ENCODE results near the gene LIPA. TPM values are rescaled to one million over a fixed set of nuclear protein-coding genes. Genes with fewer than 3 reads are reported as not detected.

Gene LIPA
- total and polyA plus RNA-seq, 4 donors = 35.3 to 176 (median 75.9) TPM

DNA sequence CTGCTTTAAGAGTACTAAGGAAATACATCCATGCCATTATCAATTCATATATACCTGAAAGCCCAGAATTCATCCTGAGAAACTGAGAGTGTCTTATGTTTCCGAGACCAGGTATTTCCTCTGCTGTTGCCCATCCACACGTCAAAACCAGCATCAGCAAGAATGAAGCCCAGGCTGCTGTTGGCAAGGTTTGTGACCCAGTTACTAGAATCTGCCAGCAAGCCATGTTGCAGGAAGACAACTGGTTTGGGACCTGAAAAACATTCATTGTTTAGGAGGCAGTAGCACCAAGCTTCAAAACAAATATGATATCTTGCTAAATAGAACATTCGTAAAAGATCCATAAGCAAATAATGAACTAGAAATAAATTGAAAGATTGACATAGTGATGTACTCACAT, 23.4 kb downstream of the LIPA start:
- H3K4me1 ChIP-seq (ENCODE audit: control insufficient read depth in 4 of 4, insufficient read depth in 4 of 4, low read length in 3 of 4) = no peaks in the 10 kb centered on the region
- H3K27me3 ChIP-seq (ENCODE audit: control insufficient read depth in 4 of 4, insufficient read depth in 4 of 4, low read length in 3 of 4) = no peaks in the 10 kb centered on the region
- no peak for DNase-seq (ENCODE audit: low spot score)
- no peak overlapping the region for H3K4me3 ChIP-seq (ENCODE audit: low read depth in 1 of 3, low read length in 3 of 3)
- WGBS = 96% methylated on average over 3 of the region's 3 CpGs
- H3K36me3 ChIP-seq (ENCODE audit: control insufficient read depth in 4 of 4, insufficient read depth in 3 of 4, low read depth in 1 of 4, low read length in 3 of 4) = peaks cover 0 to 26% (median 9%) of the 10 kb centered on the region in 4 donors
- TF ChIP-seq TAF1 (conservative IDR thresholded peaks at IDR 0.05) (no peak), FOXA1 (IDR thresholded peaks at IDR 0.05) (no peak), FOXA2 (IDR thresholded peaks at IDR 0.05) (no peak), RAD21 (IDR thresholded peaks at IDR 0.05) (no peak), JUND (IDR thresholded peaks at IDR 0.05) (no peak), EGR1 (IDR thresholded peaks at IDR 0.05; ENCODE audit: low read depth in 2 of 2) (no peak), NR2F2 (IDR thresholded peaks at IDR 0.05) (no peak), HNF4G (IDR thresholded peaks at IDR 0.05) (no peak), RXRA (IDR thresholded peaks at IDR 0.05) (no peak), YY1 (IDR thresholded peaks at IDR 0.05) (no peak), SP1 (IDR thresholded peaks at IDR 0.05) (no peak), MAX (IDR thresholded peaks at IDR 0.05) (no peak), HNF4A (conservative IDR thresholded peaks at IDR 0.05) (no peak), GABPA (IDR thresholded peaks at IDR 0.05 in 1 of 2, conservative IDR thresholded peaks at IDR 0.05 in 1 of 2) (no peak), CTCF (IDR thresholded peaks at IDR 0.05; ENCODE audit: low read depth, low read length, missing input control) (no peak)
- TF ChIP-seq, protein P1, sequence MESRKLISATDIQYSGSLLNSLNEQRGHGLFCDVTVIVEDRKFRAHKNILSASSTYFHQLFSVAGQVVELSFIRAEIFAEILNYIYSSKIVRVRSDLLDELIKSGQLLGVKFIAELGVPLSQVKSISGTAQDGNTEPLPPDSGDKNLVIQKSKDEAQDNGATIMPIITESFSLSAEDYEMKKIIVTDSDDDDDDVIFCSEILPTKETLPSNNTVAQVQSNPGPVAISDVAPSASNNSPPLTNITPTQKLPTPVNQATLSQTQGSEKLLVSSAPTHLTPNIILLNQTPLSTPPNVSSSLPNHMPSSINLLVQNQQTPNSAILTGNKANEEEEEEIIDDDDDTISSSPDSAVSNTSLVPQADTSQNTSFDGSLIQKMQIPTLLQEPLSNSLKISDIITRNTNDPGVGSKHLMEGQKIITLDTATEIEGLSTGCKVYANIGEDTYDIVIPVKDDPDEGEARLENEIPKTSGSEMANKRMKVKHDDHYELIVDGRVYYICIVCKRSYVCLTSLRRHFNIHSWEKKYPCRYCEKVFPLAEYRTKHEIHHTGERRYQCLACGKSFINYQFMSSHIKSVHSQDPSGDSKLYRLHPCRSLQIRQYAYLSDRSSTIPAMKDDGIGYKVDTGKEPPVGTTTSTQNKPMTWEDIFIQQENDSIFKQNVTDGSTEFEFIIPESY (IDR thresholded peaks at IDR 0.05) = no peak
- TF ChIP-seq, protein P2, sequence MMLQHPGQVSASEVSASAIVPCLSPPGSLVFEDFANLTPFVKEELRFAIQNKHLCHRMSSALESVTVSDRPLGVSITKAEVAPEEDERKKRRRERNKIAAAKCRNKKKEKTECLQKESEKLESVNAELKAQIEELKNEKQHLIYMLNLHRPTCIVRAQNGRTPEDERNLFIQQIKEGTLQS (IDR thresholded peaks at IDR 0.05) = no peak
- TF ChIP-seq, protein P3, sequence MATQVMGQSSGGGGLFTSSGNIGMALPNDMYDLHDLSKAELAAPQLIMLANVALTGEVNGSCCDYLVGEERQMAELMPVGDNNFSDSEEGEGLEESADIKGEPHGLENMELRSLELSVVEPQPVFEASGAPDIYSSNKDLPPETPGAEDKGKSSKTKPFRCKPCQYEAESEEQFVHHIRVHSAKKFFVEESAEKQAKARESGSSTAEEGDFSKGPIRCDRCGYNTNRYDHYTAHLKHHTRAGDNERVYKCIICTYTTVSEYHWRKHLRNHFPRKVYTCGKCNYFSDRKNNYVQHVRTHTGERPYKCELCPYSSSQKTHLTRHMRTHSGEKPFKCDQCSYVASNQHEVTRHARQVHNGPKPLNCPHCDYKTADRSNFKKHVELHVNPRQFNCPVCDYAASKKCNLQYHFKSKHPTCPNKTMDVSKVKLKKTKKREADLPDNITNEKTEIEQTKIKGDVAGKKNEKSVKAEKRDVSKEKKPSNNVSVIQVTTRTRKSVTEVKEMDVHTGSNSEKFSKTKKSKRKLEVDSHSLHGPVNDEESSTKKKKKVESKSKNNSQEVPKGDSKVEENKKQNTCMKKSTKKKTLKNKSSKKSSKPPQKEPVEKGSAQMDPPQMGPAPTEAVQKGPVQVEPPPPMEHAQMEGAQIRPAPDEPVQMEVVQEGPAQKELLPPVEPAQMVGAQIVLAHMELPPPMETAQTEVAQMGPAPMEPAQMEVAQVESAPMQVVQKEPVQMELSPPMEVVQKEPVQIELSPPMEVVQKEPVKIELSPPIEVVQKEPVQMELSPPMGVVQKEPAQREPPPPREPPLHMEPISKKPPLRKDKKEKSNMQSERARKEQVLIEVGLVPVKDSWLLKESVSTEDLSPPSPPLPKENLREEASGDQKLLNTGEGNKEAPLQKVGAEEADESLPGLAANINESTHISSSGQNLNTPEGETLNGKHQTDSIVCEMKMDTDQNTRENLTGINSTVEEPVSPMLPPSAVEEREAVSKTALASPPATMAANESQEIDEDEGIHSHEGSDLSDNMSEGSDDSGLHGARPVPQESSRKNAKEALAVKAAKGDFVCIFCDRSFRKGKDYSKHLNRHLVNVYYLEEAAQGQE (IDR thresholded peaks at IDR 0.05) = no peak
- no peak overlapping the region for H3K9ac ChIP-seq (ENCODE audit: low read depth in 1 of 2, low read length in 2 of 2)
- no peak overlapping the region for H3K27ac ChIP-seq (ENCODE audit: low read depth in 1 of 2, low read length in 2 of 2)
- H3K9me3 ChIP-seq (ENCODE audit: control insufficient read depth in 4 of 4, low read length in 3 of 4) = no peaks in the 10 kb centered on the region
